ENCODE results near the gene SH3BP5.

SH3BP5 gene

DNA sequence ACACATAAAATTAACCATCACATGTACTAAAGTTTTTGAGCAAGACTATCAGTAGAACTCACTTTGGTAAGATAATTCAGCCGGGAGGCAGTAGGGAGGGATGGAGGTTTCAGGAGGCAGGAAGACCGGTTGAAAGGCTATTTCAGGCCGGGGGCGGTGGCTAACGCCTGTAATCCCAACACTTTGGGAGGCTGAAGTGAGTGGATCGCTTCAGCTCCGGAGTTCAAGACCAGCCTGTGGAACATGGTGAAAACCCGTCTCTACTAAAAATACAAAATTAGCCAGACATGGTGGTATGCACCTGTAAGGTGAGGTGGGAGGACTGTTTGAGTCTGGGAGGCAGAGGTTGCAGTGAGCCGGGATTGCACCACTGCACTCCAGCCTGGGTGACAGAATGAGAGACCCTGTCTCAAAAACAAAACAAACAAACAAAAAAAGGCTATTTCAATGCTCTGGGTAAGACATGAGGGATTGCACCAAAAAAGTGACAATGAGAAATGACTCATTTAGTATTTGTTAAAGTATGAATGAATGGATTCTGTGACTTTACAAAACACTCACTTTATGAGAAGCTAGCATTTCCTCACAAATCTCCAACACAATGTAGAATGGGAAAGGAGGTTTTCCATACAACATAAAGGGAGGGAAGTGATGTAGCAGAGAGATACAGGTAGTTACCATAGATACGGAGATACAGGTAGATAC lies 43.9 kb downstream of the SH3BP5 start:
- no peak for TF ChIP-seq CTCF (IDR thresholded peaks at IDR 0.05; ENCODE audit: low read depth, low read length, missing control alignments)
- no peak overlapping the region for H3K4me3 ChIP-seq (ENCODE audit: low read depth, low read length)
- no peak for DNase-seq (ENCODE audit: low read depth)

GRCh38 chr3:15287565-15288330 lies 44.6 kb downstream of the SH3BP5 start:
- DNase-seq (ENCODE audit: low read depth), result no peak
- no peak overlapping the region for H3K4me3 ChIP-seq (ENCODE audit: low read depth, low read length)
- no peak for TF ChIP-seq CTCF (IDR thresholded peaks at IDR 0.05; ENCODE audit: low read depth, low read length, missing control alignments)

GRCh38 chr3:15286022-15286421 lies 46.4 kb downstream of the SH3BP5 start:
- DNase-seq (ENCODE audit: low read depth), result no peak
- TF ChIP-seq CTCF (IDR thresholded peaks at IDR 0.05; ENCODE audit: low read depth, low read length, missing control alignments), result no peak
- no peak overlapping the region for H3K4me3 ChIP-seq (ENCODE audit: low read depth, low read length)

DNA sequence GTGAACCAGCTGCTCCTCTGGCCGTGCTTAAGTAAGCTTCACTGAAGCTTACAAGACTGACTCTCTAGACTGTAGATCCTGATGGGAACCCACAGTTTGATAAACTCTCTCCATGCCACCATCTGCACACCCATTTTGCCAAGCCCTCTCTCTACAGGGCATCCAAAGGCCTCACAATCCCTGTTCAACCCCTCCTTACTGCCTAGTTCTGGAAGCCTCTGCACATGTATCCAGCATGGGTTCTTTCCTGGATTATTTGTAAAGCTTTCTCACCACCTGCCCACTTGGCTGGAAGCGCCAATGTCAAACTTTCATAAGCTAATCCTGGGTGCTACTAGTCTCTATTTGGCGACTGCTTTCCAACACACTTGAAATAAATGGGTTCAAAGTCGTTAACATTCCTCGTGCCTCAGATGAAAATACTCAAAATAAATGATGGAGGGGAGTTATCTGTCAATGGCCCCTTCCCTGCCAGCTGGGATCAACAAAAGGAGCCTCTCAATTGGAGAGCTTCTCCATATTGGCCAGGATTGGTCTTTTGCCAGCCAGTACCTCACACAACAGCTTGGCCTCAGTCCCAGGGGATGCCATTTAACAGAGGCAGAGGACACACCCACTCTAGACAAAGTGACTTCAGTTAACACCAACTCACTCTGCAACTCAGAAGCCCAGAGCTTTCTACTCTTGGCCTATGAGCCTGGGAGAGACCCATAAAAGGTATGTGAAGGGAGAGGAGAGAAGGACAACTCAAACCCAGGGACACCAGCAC lies 48.1 kb downstream of the SH3BP5 start:
- no peak for TF ChIP-seq CTCF (IDR thresholded peaks at IDR 0.05; ENCODE audit: low read depth, low read length, missing control alignments)
- DNase-seq (ENCODE audit: low read depth), result no peak
- H3K4me3 ChIP-seq (ENCODE audit: low read depth, low read length), result no peak overlapping the region

- H3K4me3 ChIP-seq (ENCODE audit: low read depth, low read length), result no peak overlapping the region
- no peak for TF ChIP-seq CTCF (IDR thresholded peaks at IDR 0.05; ENCODE audit: low read depth, low read length, missing control alignments)
- DNase-seq (ENCODE audit: low read depth), result no peak
These were observed 48.7 kb downstream of the SH3BP5 start for GRCh38 chr3:15283702-15284101.

GRCh38 chr3:15281817-15282216 lies 50.6 kb downstream of the SH3BP5 start:
- no peak for TF ChIP-seq CTCF (IDR thresholded peaks at IDR 0.05; ENCODE audit: low read depth, low read length, missing control alignments)
- H3K4me3 ChIP-seq (ENCODE audit: low read depth, low read length), result no peak overlapping the region
- no peak for DNase-seq (ENCODE audit: low read depth)

All from GM12864 (cell line).